Fibroblast of lung (primary cell): Measurements from ENCODE around the gene PNLIP. TPM values are rescaled to one million over a fixed set of nuclear protein-coding genes. Genes with fewer than 3 reads are reported as not detected.

Source experiments
- DNase-seq, 2 donors: peaks; one replicate each; pipeline versions ENCODE4 v3.0.0 to v3.0.0-alpha.2; 2010; ENCODE audit warnings: low read depth in 2 of 2
- H2AFZ ChIP-seq: 2 replicates; pipeline ENCODE4 v1.5.1; 2012; ENCODE audit warnings: low read length, control low read depth, inconsistent platforms
- H3K27ac ChIP-seq: 2 replicates; pipeline ENCODE4 v1.5.1; 2011; ENCODE audit warnings: low read length, control low read depth; ENCODE audit not compliant: insufficient read depth
- H3K27me3 ChIP-seq: 2 replicates; pipeline ENCODE4 v1.5.1; 2011; ENCODE audit warnings: mild to moderate bottlenecking, low read length; ENCODE audit not compliant: control insufficient read depth, insufficient read depth
- H3K36me3 ChIP-seq: 2 replicates; pipeline ENCODE4 v1.5.1; 2011; ENCODE audit warnings: low read length; ENCODE audit not compliant: control insufficient read depth, insufficient read depth
- H3K4me1 ChIP-seq: 2 replicates; pipeline ENCODE4 v1.5.1; 2011; ENCODE audit warnings: low read length; ENCODE audit not compliant: control insufficient read depth, insufficient read depth; ENCODE audit errors: extremely low read depth
- H3K4me2 ChIP-seq: 2 replicates; pipeline ENCODE4 v1.5.1; 2011; ENCODE audit warnings: low read length, control low read depth; ENCODE audit not compliant: insufficient read depth; ENCODE audit errors: extremely low read depth
- H3K4me3 ChIP-seq, 4 experiments: fragments of 200-600 bp in 1 of 4; sonication (generic) in 1 of 4; replicated peaks in 1 of 4; 2 replicates each; pipeline ENCODE4 v1.5.1; 2011 to 2016; ENCODE audit warnings: low read length in 4 of 4, low read depth in 3 of 4, mild to moderate bottlenecking in 3 of 4, control low read depth in 2 of 4, inconsistent platforms in 1 of 4, mixed read lengths in 1 of 4; ENCODE audit not compliant: insufficient read depth in 1 of 4; ENCODE audit errors: control extremely low read depth in 1 of 4
- H3K79me2 ChIP-seq: 2 replicates; pipeline ENCODE4 v1.5.1; 2012; ENCODE audit warnings: mild to moderate bottlenecking, low read length, inconsistent platforms; ENCODE audit not compliant: control insufficient read depth, insufficient read depth
- H3K9ac ChIP-seq: 2 replicates; pipeline ENCODE4 v1.5.1; 2011; ENCODE audit warnings: mild to moderate bottlenecking, low read length, control low read depth; ENCODE audit not compliant: insufficient read depth
- H3K9me3 ChIP-seq: 2 replicates; pipeline ENCODE4 v1.5.1; 2012; ENCODE audit warnings: low read depth, low read length; ENCODE audit not compliant: control insufficient read depth, insufficient read depth
- H4K20me1 ChIP-seq: 2 replicates; pipeline ENCODE4 v1.5.1; 2011; ENCODE audit warnings: low read length; ENCODE audit not compliant: control insufficient read depth, insufficient read depth; ENCODE audit errors: extremely low read depth
- CTCF ChIP-seq, 2 donors: IDR thresholded peaks in 1 of 2; conservative IDR thresholded peaks in 1 of 2; 1 replicate in 1 of 2; 2 replicates in 1 of 2; pipeline ENCODE4 v1.5.1; 2011 to 2012; ENCODE audit warnings: low read length in 2 of 2, control low read depth in 1 of 2, inconsistent platforms in 1 of 2, low read depth in 1 of 2, mild to moderate bottlenecking in 1 of 2
- EZH2 ChIP-seq: IDR thresholded peaks from 2 replicates; pipeline ENCODE4 v1.5.1; 2012; ENCODE audit warnings: low read length, control low read depth, mild to moderate bottlenecking; ENCODE audit errors: missing control alignments
- polyA plus RNA-seq, 2 donors: library from polyadenylated mRNA; depleted of rRNA in 1 of 2; stranded (reverse) in 1 of 2; unstranded in 1 of 2; fragments of >200 nt; gene quantifications; 2 replicates each; pipeline ENCODE4 v1.2.1, GENCODE V29; 2011 to 2012; ENCODE audit warnings: missing spikeins in 1 of 2
- total RNA-seq: library from RNA; depleted of rRNA; stranded (reverse); fragments of >200 nt; gene quantifications from 2 replicates; pipeline ENCODE4 v1.2.1, GENCODE V29; 2014

Gene PNLIP
- total and polyA plus RNA-seq, 2 donors (not counting 1 experiment from before 2014, with no cell fraction given): not detected

- no peaks in the 10 kb centered on the region for H3K9me3 ChIP-seq
- no peak overlapping the region for H3K27ac ChIP-seq
- no peaks in the 10 kb centered on the region for H4K20me1 ChIP-seq
- no peak for DNase-seq
- no peak for TF ChIP-seq EZH2
- TF ChIP-seq CTCF (conservative IDR thresholded peaks at IDR 0.05 in 1 of 2, IDR thresholded peaks at IDR 0.05 in 1 of 2; ENCODE audit: low read depth in 1 of 2, low read length in 2 of 2): no peak
- H3K27me3 ChIP-seq: no peaks in the 10 kb centered on the region
- no peak overlapping the region for H3K4me3 ChIP-seq
- H3K4me1 ChIP-seq: no peaks in the 10 kb centered on the region
- no peak overlapping the region for H3K9ac ChIP-seq
- H3K36me3 ChIP-seq: no peaks in the 10 kb centered on the region
- H2AFZ ChIP-seq: no peak overlapping the region
- H3K4me2 ChIP-seq: no peak overlapping the region
- H3K79me2 ChIP-seq: no peaks in the 10 kb centered on the region
Observed at GRCh38 chr10:116524736-116525135, 21.0 kb upstream of the PNLIP start.

GRCh38 chr10:116526219-116526618 is 19.5 kb upstream of the PNLIP start:
- Histone ChIP-seq H2AFZ (no peak overlapping the region), H3K4me3 (no peak overlapping the region), H3K36me3 (no peaks in the 10 kb centered on the region), H3K9ac (no peak overlapping the region), H3K79me2 (no peaks in the 10 kb centered on the region), H3K27ac (no peak overlapping the region), H4K20me1 (no peaks in the 10 kb centered on the region), H3K4me2 (no peak overlapping the region), H3K9me3 (no peaks in the 10 kb centered on the region), H3K27me3 (no peaks in the 10 kb centered on the region), H3K4me1 (no peaks in the 10 kb centered on the region)
- TF ChIP-seq EZH2: no peak
- TF ChIP-seq CTCF (conservative IDR thresholded peaks at IDR 0.05 in 1 of 2, IDR thresholded peaks at IDR 0.05 in 1 of 2; ENCODE audit: low read depth in 1 of 2, low read length in 2 of 2): no peak
- no peak for DNase-seq

DNA sequence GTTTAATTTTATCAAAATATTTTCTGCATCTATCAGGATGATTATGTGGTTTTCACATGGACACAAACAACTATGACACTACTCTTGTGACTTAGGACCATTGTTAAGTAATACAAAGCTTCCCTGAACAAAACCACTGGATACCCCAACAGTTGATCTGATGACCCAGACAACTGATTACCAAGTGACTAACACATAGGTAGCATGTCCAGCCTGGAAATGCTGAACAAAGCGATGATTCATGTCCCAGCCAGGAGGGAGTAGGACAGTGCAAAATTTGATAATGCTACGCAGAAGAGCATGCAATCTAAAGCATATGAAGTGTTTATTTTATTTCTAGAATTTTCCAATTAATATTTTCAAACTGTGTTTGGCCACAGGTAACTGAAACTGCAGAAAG is 8.9 kb upstream of the PNLIP start:
- no peaks in the 10 kb centered on the region for H3K79me2 ChIP-seq
- H3K4me3 ChIP-seq: no peak overlapping the region
- H2AFZ ChIP-seq: no peak overlapping the region
- H4K20me1 ChIP-seq: no peaks in the 10 kb centered on the region
- H3K4me1 ChIP-seq: no peaks in the 10 kb centered on the region
- H3K9ac ChIP-seq: no peak overlapping the region
- TF ChIP-seq CTCF (conservative IDR thresholded peaks at IDR 0.05 in 1 of 2, IDR thresholded peaks at IDR 0.05 in 1 of 2; ENCODE audit: low read depth in 1 of 2, low read length in 2 of 2): no peak
- no peak for TF ChIP-seq EZH2
- no peaks in the 10 kb centered on the region for H3K9me3 ChIP-seq
- H3K27me3 ChIP-seq: no peaks in the 10 kb centered on the region
- no peaks in the 10 kb centered on the region for H3K36me3 ChIP-seq
- H3K4me2 ChIP-seq: no peak overlapping the region
- H3K27ac ChIP-seq: no peak overlapping the region
- DNase-seq: no peak
